Measurements from ENCODE around the gene CAMLG.

The CAMLG gene

GRCh38 chr5:134784241-134784920, 46.0 kb downstream of the CAMLG start:
- DNase-seq (ENCODE audit: low read depth in 2 of 2) = no peak

DNA sequence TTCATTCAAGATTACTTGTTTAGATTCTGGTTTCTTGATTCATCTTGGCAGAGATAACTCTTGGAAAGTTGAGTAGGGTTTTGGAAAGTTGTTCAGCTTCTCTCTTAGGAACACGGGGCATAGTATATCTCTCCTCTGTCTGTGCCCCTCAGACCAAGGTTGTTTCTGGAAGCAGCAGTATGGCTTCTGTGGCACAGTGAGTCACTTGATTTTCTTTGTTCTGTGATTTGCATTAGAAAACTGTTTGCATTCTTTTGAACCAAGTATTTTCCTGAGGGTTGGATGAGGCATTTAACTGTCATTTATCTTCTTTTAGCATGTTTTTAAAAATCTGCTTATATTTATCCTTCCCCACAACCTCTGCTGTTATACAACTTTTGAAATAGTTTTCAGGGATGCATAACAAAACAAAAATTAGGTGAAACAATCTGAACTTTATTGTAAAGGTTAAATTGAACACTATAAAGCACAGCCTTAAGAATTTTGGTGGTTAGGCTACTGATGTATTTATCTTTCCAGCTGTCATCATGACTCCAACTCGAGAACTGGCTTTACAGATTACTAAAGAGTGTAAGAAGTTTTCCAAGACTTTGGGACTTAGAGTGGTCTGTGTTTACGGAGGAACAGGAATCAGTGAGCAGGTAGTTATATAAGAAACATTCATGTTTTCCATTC, 46.7 kb downstream of the CAMLG start:
- DNase-seq (ENCODE audit: low read depth in 2 of 2) = no peak

DNA sequence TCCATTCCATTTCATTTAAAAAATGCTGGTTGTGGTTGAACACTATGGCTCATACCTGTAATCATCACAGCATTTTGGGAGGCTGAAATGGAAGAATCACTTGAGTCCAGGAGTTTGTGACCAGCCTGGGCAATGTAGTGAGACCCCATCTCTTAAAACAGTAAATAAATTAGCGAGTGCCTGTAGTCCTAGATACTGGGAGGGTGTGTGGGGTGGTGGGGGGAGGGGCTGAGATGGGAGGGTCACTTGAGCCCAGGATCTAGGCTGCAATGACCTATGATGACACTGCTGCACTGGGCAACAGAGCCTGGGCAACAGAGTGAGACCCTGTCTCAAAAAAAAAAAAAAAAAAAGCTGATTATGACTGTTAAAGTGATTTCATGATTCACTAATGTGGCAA, 49.3 kb downstream of the CAMLG start:
- DNase-seq (ENCODE audit: low read depth in 2 of 2) = no peak

DNA sequence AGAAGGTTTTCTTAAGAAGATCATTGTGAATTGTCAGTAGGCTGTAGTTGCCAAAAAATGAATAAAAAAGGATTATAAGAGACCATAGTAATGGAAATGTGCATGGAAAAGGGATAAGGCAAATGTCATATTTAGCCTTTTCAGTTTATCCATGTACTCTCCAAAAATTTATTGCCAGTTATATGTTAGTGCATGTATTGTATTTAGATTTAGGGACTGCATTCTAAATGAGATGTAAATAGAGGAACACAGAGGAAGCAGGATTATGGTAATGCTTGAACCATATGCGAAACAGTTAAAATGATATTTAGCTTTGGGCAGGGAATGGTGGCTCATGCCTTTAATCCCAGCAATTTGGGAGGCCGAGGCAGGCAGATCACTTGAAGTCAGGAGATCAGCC, 53.2 kb downstream of the CAMLG start:
- DNase-seq (ENCODE audit: low read depth in 2 of 2) = no peak

- DNase-seq (ENCODE audit: low read depth in 2 of 2) = no peak
Measured at GRCh38 chr5:134792286-134792685, 53.9 kb downstream of the CAMLG start.

DNA sequence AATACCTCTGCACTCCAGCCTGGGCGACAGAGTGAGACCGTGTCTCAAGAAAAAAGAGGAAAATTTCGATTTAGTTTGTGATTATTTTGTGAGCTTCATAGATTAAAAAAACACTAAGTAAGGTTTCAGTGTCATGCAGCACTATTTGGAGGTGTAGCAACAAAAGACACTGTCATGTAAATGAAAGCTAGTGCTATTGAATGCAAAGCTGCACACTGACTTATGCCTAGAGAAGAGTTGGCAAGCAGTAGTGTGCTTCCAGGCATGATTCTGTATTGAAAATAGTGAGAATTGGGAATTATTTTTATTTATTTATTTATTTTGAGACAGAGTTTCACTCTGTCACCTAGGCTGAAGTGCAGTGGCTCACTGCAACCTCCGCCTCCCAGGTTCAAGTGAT, 54.8 kb downstream of the CAMLG start:
- no peak for DNase-seq (ENCODE audit: low read depth in 2 of 2)

DNA sequence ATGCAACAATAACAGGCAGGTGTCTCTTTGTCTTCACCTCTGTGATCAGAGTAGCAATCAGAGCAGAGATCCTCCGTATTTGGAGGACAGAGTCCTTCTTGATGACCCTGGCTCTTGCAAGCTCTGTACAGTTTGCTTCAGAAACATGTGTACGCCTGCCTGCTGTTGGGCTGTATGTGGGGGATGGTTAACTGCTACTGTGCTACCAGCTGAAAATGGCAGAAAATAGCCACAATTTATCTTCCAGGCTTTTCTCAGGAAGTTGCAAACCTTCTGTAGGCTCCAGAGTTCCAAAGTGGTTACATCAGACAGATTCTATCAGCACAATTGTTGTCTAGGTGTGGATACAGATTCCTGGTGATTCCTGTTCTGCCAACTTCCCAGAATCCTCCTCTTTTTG, 55.7 kb downstream of the CAMLG start:
- no peak for DNase-seq (ENCODE audit: low read depth in 2 of 2)

DNA sequence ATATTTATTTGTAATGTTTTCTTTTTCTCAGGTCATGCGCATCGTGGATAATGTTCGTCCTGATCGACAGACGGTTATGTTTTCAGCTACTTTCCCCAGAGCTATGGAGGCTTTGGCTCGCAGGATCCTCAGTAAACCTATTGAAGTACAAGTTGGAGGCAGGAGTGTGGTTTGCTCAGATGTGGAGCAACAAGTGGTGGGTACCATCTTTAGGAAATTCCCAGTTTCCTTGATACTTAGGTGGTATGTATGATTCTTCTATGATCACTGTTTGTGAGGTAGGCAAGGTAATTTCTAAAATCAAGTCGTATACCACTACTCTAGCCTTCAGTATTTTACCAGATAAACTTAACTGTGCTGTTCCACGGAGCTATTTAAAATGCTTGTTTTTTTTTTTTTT, 56.5 kb downstream of the CAMLG start:
- no peak for DNase-seq (ENCODE audit: low read depth in 2 of 2)

GRCh38 chr5:134798468-134798867, 60.1 kb downstream of the CAMLG start:
- no peak for DNase-seq (ENCODE audit: low read depth in 2 of 2)

All from stimulated activated CD4-positive, alpha-beta T cell treated with anti-CD3 and anti-CD28 coated beads, Interleukin-1b, Interleukin-23, amount 100 ng/mL, for 1 hour (primary cell).